Endothelial cell of umbilical vein (primary cell): ENCODE data around the gene GGT6. TPM values are rescaled to one million over a fixed set of nuclear protein-coding genes. Genes with fewer than 3 reads are reported as not detected.

Source experiments
- BruUV-seq: library from RNA; stranded (reverse); fragments of 400-500 nt; replicated peaks from 2 replicates; lab custom pipeline; 2021; lab: Mats Ljungman, UMichigan
- CTCF ChIA-PET: fragments of 300-600, 350-600 bp; sonication (Branson Sonifier 250); formaldehyde crosslinking; loops from one replicate; lab custom pipeline; 2021; ENCODE audit warnings: antibody characterized with exemption, inconsistent platforms; lab: Charles Lee
- POLR2A ChIA-PET: fragments of 300-600, 350-600 bp; sonication (Branson Sonifier 250); formaldehyde crosslinking; loops from one replicate; lab custom pipeline; 2021; ENCODE audit warnings: antibody characterized with exemption, inconsistent platforms; lab: Charles Lee
- DNase-seq: peaks from one replicate; pipeline ENCODE4 v3.0.0-alpha.2; 2011; ENCODE audit warnings: low read depth, low spot score
- FAIRE-seq: peaks from 2 replicates; lab custom pipeline; 2011; peaks lifted over from hg19 to GRCh38; lab: Jason Lieb, UNC
- H2AFZ ChIP-seq: 2 replicates; pipeline ENCODE4 v1.6.0; 2012; ENCODE audit warnings: low read depth, low read length, control low read depth, inconsistent platforms
- H3K27ac ChIP-seq: 2 replicates; pipeline ENCODE4 v1.5.1; 2011; ENCODE audit warnings: low read depth, mild to moderate bottlenecking, control low read depth, low read length, moderate library complexity; ENCODE audit not compliant: insufficient read depth
- H3K27me3 ChIP-seq, 2 experiments: 2 replicates each; pipeline versions ENCODE4 v1.6.0 to v1.6.1; 2011; ENCODE audit warnings: low read length in 2 of 2, mixed read lengths in 1 of 2; ENCODE audit not compliant: control insufficient read depth in 2 of 2, insufficient read depth in 2 of 2
- H3K36me3 ChIP-seq, 2 experiments: 2 replicates in 1 of 2; 3 replicates in 1 of 2; pipeline ENCODE4 v1.5.1; 2011; ENCODE audit warnings: low read length in 2 of 2, mild to moderate bottlenecking in 1 of 2, moderate library complexity in 1 of 2; ENCODE audit not compliant: control insufficient read depth in 2 of 2, insufficient read depth in 2 of 2; ENCODE audit errors: extremely low read depth in 1 of 2
- H3K4me1 ChIP-seq: 3 replicates; pipeline ENCODE4 v1.5.1; 2011; ENCODE audit warnings: mild to moderate bottlenecking, low read length; ENCODE audit not compliant: control insufficient read depth, insufficient read depth; ENCODE audit errors: extremely low read depth
- H3K4me2 ChIP-seq: 2 replicates; pipeline ENCODE4 v1.6.1; 2011; ENCODE audit warnings: low read length, control low read depth, mixed read lengths; ENCODE audit not compliant: insufficient read depth
- H3K4me3 ChIP-seq, 3 experiments: fragments of 200-600 bp in 1 of 3; sonication (generic), shearing (Covaris generic) in 1 of 3; replicated peaks in 1 of 3; 2 replicates each; pipeline ENCODE4 v1.5.1; 2011 to 2016; ENCODE audit warnings: control low read depth in 3 of 3, low read length in 3 of 3, mild to moderate bottlenecking in 2 of 3, inconsistent platforms in 1 of 3, low read depth in 1 of 3, moderate library complexity in 1 of 3; ENCODE audit not compliant: insufficient read depth in 1 of 3
- H3K79me2 ChIP-seq: 2 replicates; pipeline ENCODE4 v1.6.0; 2012; ENCODE audit warnings: low read length, inconsistent platforms; ENCODE audit not compliant: control insufficient read depth, insufficient read depth
- H3K9ac ChIP-seq: replicated peaks from 2 replicates; pipeline ENCODE3; 2011; ENCODE audit warnings: low read length, control low read depth; ENCODE audit not compliant: insufficient read depth; ENCODE audit errors: extremely low read depth
- H3K9me1 ChIP-seq: replicated peaks from 3 replicates; pipeline ENCODE4 v1.6.0; 2011; ENCODE audit warnings: mild to moderate bottlenecking, low read length; ENCODE audit not compliant: control insufficient read depth, insufficient read depth; ENCODE audit errors: extremely low read depth
- H3K9me3 ChIP-seq: replicated peaks from 2 replicates; pipeline ENCODE4 v1.5.1; 2012; ENCODE audit warnings: low read length, inconsistent platforms; ENCODE audit not compliant: control insufficient read depth, insufficient read depth
- H4K20me1 ChIP-seq: replicated peaks from 2 replicates; pipeline ENCODE3; 2011; ENCODE audit warnings: mild to moderate bottlenecking, low read length; ENCODE audit not compliant: control insufficient read depth, insufficient read depth; ENCODE audit errors: extremely low read depth
- CTCF ChIP-seq, 2 donors: IDR thresholded peaks; 1 replicate in 1 of 2; 2 replicates in 1 of 2; pipeline ENCODE4 v1.5.1; 2011; ENCODE audit warnings: low read length in 2 of 2, mild to moderate bottlenecking in 2 of 2, moderate library complexity in 2 of 2, control low read depth in 1 of 2, inconsistent platforms in 1 of 2, low read depth in 1 of 2; ENCODE audit not compliant: insufficient read depth in 1 of 2; ENCODE audit errors: extremely low read depth in 1 of 2
- EZH2 ChIP-seq: IDR thresholded peaks from 2 replicates; pipeline ENCODE4 v1.6.1; 2012; ENCODE audit warnings: borderline replicate concordance, low read depth, mild to moderate bottlenecking, moderate library complexity, low read length, inconsistent platforms; ENCODE audit not compliant: severe bottlenecking
- FOS ChIP-seq: IDR thresholded peaks from 2 replicates; pipeline ENCODE4 v1.6.1; 2011; ENCODE audit warnings: mild to moderate bottlenecking, low read length, moderate library complexity, borderline replicate concordance; ENCODE audit not compliant: insufficient read depth
- GATA2 ChIP-seq: IDR thresholded peaks from 2 replicates; pipeline ENCODE4 v1.7.0; 2011; ENCODE audit warnings: low read depth, mild to moderate bottlenecking, moderate library complexity, mixed read lengths, low read length; ENCODE audit not compliant: insufficient read length, insufficient read depth
- JUN ChIP-seq: IDR thresholded peaks from 2 replicates; pipeline ENCODE4 v1.6.1; 2011; ENCODE audit warnings: borderline replicate concordance, low read depth; ENCODE audit not compliant: insufficient read length, insufficient read depth
- MYC ChIP-seq: IDR thresholded peaks from one replicate; pipeline ENCODE4 v1.6.1; 2011; ENCODE audit warnings: mild to moderate bottlenecking, low read depth, low read length
- POLR2A ChIP-seq: IDR thresholded peaks from 2 replicates; pipeline ENCODE4 v1.6.1; 2012; ENCODE audit warnings: low read depth, mild to moderate bottlenecking, control low read depth, low read length
- POLR2AphosphoS5 ChIP-seq: IDR thresholded peaks from 2 replicates; pipeline ENCODE4 v1.6.1; 2012; ENCODE audit warnings: low read depth, mild to moderate bottlenecking, control low read depth, low read length, moderate library complexity; ENCODE audit not compliant: insufficient read depth
- dilution Hi-C: fragments of 300-500 bp; cut with MboI; formaldehyde crosslinking; loops from one replicate; pipeline ENCODE4 v1.15.0; 2019; ENCODE audit warnings: low sequenced_read_pairs; ENCODE audit not compliant: extremely low pct_ligation_motif_present
- intact Hi-C: fragments of 100-400 bp; cut with micrococcal nuclease; formaldehyde crosslinking; loops from one replicate; pipeline ENCODE4 v1.10.0; 2022
- polyA plus RNA-seq, 4 experiments: library from polyadenylated mRNA; depleted of rRNA in 3 of 4; stranded (reverse) in 3 of 4; unstranded in 1 of 4; fragments of >200 nt; gene quantifications; 2 replicates each; pipeline versions ENCODE4 v1.2.1 to v1.2.3, GENCODE V29; 2011 to 2012; ENCODE audit warnings: missing spikeins in 1 of 4
- total RNA-seq: library from RNA; stranded (reverse); gene quantifications from 2 replicates; pipeline ENCODE4 v1.2.3, GENCODE V29; 2021
- TF ChIP-seq, protein P1 (sequence below): IDR thresholded peaks from 2 replicates; pipeline ENCODE4 v1.6.1; 2011; ENCODE audit not compliant: insufficient read depth, insufficient read length

Gene GGT6
- total and polyA plus RNA-seq, 2 donors (not counting 3 experiments of a cell fraction or from before 2014, with no cell fraction given), result not detected

DNA sequence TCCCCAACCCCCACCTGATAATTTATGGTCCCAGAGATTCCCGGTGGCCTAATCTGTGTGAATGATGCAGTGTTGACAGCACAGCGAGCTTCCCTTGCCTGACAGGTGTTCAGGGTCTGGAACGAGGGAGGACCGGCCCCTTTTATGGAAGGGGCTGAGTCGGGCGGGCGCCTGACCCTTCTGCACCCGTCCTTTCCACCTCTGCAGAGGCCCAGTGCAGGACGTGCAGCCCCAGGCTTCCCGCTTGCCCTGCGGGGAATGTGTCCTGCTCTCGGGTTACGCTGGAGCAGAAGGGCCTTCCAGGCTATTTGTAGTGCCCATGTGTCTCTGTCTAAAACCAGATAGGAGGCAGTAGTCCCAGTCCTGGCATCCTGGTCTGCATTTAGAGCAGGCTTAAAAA is 40.2 kb upstream of the GGT6 start:
- H3K9me1 ChIP-seq, result no peaks in the 10 kb centered on the region
- no peak overlapping the region for H3K4me3 ChIP-seq
- TF ChIP-seq GATA2 (no peak), MYC (no peak), FOS (no peak), JUN (no peak), POLR2AphosphoS5 (no peak), EZH2 (no peak), CTCF (IDR thresholded peaks at IDR 0.05; ENCODE audit: extremely low read depth in 1 of 2, insufficient read depth in 1 of 2, low read depth in 1 of 2, low read length in 2 of 2) (no peak), POLR2A (no peak)
- TF ChIP-seq, protein P1, sequence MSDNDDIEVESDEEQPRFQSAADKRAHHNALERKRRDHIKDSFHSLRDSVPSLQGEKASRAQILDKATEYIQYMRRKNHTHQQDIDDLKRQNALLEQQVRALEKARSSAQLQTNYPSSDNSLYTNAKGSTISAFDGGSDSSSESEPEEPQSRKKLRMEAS, result no peak

More for the DNA sequence above, 40.2 kb upstream of the GGT6 start:
- H3K27ac ChIP-seq, result no peak overlapping the region
- H3K79me2 ChIP-seq, result no peaks in the 10 kb centered on the region
- no peak for FAIRE-seq
- no TSS peak for BruUV-seq
- no peak for DNase-seq
- intact Hi-C loops, result no loop called here
- H3K4me1 ChIP-seq, result no peaks in the 10 kb centered on the region
- POLR2A ChIA-PET, result no interaction called here
- no peaks in the 10 kb centered on the region for H3K36me3 ChIP-seq
- CTCF ChIA-PET, result interaction anchor here (3.0 kb wide), 1 partner anchor 33 kb away, joined by 14 read pairs; no protein-coding TSS in a partner anchor
- H4K20me1 ChIP-seq, result no peaks in the 10 kb centered on the region
- no peak overlapping the region for H3K4me2 ChIP-seq
- dilution Hi-C loops, result no loop called here
- H3K27me3 ChIP-seq, result peaks cover 0 to 2% of the 10 kb centered on the region in 2 experiments
- no peak overlapping the region for H2AFZ ChIP-seq
- no peak overlapping the region for H3K9ac ChIP-seq
- H3K9me3 ChIP-seq, result no peaks in the 10 kb centered on the region
